ENCODE results near the gene HSFX4.
"Not testable (repeated sequence)": the region's sequence is repeated elsewhere in the genome, so short reads cannot be mapped to it uniquely, and the experiment has no call there.

HSFX4 gene

DNA sequence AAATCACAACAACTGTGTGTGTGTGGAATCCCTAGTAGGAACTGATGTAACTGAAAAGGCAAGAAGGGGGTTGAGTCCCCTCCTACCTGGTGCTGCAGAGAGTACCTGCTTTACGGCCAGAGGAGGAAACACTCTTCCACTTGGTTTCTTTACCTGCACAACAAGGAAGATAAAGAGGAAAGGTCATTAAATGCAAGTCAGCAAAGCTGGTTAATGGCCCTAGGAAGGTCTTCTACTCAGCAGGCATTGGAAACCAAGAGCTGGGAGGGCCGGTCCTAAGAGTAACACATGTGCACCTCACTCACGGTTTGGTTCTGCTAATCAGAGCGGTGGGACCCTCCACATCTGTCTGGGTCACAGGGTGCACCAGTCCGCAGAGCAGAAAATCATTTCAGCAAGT is 8.0 kb downstream of the HSFX4 start:
- in situ Hi-C loops (cut with HindIII; ENCODE audit: low sequenced_read_pairs) = not testable (repeated sequence)

DNA sequence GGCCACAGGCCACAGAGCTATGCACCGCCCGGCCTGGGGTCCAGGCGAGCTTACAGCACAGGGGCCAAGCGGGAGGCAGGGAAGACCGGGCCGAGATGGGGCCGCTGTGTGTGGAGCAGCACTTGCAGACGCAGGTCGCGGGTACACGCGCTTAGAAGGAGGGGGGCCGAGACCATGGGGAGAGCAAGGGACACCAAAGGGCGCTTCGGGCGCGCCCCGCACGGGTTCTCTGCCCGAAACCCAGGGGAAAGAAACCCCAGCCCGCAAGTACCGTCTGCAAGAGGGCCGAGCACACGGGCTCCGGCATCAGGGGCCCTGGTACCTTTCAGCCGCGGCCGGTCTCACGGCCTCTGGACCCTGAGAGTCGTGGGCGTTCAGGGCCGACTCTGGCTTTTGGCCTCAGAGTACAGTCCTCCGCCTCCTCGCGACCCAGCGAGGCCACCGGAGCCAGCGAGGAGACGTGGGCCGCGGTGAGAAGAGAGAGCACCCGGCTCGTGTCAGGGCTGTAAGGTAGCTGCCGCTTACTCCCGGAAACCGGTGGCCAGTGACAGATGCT is 8.6 kb downstream of the HSFX4 start:
- in situ Hi-C loops (cut with HindIII; ENCODE audit: low sequenced_read_pairs) = no loop called here

DNA sequence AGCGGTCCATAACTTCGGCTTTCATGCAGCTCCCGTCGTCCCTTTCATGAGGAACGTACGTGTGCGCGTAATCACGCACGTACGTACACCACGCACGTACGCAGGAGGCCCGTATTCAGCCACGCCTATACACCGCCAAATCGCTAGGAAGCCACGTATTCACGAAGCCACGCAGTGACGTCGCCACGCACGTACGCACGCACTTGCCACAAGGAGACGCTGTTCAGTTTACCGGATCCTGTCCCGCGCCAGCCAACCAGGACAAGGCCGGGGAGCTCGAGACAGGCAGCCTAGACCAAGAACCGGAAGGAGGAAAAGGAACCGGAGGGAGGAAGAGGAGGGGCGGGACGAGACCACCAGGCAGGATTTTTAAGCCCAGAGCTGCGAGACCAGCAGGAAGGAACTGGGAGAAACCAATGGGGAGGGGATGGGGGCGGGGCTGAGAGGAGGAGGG is 9.1 kb downstream of the HSFX4 start, which contains the start of gene EOLA2:
Gene EOLA2 (minus strand): TSS at position 65 of the 454 bp plus-strand sequence. CDS start 4,617 bp downstream, outside the sequence.
- in situ Hi-C loops (cut with HindIII; ENCODE audit: low sequenced_read_pairs) = no loop called here

DNA sequence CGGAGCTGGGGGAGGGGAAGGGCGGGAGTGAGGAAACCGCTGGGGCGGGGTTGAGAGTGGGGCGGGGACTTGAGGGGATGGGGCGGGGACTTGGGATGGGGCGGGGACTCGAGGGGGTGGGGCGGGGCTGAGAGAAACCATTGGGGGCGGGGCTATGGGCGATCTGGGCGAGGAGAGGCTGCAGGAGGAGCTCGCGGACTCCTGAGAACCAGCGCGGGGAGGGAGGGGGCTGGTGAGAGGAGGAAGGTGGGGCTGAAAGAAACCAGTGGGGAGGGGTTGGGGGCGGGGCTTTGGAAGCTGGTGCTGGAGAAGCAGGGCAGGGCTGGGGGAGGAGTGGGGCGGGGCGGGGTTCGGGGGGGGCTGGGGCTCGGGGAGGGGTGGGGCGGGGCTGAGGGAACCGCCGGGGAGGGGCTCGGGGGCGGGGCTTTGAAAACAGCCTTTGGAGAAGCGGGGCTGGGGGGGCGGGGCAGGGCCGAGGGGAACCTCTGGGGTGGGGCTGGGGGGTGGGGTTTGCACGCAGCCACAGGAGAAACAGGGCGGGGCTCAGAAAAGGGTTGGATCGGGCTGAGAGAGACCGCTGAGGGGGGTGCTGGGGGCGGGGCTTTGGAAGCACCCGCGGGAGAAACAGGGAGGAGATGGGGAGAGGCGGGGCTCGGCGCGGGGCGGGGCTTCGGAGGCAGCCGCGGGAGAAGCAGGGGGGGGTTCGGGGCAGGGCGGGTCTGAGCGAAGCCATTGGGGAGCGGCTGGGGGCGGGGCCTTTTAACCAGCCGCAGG is 9.7 kb downstream of the HSFX4 start:
- in situ Hi-C loops (cut with HindIII; ENCODE audit: low sequenced_read_pairs) = no loop called here

DNA sequence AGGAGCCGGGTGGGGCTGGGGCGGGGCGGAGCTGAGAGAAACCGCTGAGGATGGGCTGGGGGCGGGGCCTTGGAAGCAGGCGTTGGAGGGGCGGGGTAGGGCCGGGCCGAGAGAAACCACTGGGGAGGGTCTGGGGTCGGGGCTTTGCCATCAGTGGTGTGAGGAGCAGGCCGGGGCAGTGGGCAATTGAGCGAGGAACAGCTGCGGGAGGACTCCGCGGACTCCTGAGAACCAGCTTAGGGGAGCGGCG is 10.2 kb downstream of the HSFX4 start:
- in situ Hi-C loops (cut with HindIII; ENCODE audit: low sequenced_read_pairs) = no loop called here

DNA sequence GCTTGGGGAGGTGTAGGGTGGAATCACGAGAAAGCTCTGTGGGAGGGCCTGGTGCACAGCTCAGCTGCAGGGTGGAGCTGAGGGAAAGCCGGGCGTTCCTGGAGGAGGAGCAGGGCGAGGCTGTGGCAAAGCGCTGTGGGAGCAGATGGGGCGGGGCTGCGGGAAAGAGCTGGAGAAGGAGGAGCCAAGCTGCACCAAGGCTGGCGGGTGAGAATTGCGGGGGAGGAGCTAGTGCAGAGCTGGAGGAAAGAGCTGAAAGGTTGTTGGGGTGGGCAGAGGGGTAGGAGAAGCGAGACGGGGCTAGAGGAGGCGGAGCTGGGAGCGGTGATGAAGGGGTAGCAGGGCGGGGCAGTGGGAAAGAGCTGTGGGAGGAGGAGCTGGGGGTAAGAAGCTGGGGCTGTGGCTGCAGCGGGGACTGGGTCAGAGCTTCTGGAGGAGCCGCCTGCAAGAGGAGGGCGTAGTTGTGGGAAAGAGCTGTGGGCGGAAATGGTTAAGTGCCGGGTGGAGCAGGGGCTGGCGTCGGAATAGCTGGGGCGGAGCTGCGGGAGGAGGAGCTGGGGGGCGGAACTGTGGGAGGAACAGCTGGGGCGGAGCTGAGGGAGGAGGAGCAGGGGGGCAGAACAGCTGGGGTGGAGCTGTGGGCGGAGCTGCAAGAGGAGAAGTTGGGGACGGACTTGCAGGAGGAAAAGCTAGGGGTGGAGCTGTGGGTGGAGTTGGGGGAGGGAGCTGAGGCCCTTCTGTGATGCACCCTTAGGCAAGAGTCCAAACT is 10.7 kb downstream of the HSFX4 start:
- in situ Hi-C loops (cut with HindIII; ENCODE audit: low sequenced_read_pairs) = no loop called here

DNA sequence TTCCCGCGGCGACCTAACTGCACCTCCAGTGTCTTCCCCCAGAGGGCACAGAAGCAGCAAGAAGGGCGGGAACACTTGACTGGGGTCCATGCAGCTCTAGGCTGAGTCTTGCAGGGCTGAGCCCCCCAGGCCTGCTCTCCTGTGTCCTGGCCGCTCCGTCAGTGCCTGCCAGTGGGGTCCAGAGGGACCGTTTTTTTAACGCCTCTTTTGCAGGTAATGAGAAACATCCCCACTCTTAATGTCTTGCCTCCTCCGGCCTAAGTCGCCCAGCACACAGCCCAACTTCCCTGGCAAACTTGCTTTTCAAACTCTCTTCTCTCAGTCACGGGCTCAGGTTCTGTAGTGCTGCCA is 11.3 kb downstream of the HSFX4 start:
- in situ Hi-C loops (cut with HindIII; ENCODE audit: low sequenced_read_pairs) = not testable (repeated sequence)

DNA sequence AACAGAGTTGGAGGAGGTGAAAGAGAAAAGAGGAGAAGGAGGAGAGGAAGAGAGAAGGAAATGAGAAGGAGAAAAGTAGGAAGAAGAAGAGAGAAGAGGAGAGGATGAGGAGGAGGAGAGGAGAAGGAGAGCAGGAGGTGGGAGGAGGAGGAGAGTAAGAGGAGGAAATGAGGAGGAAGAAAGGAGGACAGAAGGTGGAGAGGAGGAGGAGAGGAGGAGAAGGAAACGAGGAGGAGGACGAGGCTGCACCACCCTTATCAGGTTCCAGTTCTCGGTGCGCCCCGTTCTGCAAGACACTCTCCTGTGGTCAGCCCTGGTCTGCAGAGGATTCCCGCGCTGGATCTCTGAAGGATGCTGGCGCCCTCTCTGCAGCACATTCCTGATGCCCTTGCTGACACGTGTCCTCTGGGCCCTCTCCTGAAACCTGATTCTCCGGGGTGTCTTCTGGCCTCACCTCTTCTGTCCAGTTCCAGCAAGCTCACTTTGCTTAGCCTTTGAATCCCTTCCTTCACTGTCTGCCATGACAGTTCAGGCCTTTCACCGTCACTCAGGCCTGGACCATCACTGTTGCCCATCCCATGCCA is 15.8 kb downstream of the HSFX4 start:
- in situ Hi-C loops (cut with HindIII; ENCODE audit: low sequenced_read_pairs) = not testable (repeated sequence)

DNA sequence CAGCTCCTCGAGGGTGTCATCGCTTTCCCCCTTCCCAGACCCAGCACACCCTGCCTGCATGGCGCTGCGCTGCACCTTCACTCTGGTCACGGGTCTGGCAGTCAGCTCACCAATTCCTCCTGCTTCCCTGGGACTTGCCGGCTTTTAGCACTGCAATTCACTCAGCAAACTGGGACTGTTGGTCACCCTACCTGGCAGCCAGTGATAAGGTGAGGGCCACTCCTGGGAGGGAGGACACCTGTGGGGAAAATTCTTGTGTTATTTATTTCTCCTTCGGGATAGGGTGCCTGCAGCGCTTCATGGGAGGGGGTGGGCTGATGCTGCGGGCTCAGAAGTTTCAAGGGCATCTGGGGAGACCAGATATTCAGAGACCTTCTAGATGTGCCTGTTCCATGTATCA is 16.4 kb downstream of the HSFX4 start:
- in situ Hi-C loops (cut with HindIII; ENCODE audit: low sequenced_read_pairs) = not testable (repeated sequence)

DNA sequence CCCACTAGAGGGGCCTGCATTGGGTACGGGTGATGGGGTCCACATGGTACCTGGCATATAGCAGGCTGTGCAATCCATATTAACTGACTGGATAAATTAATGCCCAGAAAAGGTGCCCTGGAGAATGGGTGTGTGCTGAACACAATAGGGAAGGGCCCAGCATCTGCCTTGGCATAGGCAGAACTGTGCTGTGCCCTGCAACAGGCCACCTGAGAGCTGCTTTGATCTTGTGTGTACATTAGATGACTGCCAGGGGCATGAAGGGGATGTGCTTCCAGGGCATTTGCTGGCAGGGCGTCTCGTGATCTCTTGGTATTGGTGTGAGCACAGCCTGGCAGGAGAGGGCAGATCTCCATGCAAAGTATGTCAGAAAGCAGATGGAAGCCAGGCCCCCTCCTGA is 17.6 kb downstream of the HSFX4 start:
- in situ Hi-C loops (cut with HindIII; ENCODE audit: low sequenced_read_pairs) = not testable (repeated sequence)

DNA sequence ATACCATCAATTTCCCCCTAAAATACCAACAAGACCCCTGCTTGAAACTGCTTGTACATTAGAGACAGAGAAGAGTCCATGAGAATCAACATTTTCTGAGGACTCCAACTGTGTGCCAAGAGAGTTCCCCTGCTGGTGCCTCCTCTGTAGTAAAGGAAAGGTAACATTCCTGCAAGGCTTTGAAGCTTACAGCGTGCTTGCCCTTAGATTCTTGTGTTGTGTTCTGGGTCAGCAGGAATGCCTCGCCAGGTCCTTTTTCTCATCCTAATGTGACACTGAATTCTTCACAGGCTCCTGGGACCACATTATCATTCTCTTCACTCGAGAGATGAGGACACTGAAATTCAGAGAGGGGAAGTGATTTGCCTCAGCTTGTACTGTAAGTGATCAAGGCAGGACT is 18.6 kb downstream of the HSFX4 start:
- in situ Hi-C loops (cut with HindIII; ENCODE audit: low sequenced_read_pairs) = no loop called here

DNA sequence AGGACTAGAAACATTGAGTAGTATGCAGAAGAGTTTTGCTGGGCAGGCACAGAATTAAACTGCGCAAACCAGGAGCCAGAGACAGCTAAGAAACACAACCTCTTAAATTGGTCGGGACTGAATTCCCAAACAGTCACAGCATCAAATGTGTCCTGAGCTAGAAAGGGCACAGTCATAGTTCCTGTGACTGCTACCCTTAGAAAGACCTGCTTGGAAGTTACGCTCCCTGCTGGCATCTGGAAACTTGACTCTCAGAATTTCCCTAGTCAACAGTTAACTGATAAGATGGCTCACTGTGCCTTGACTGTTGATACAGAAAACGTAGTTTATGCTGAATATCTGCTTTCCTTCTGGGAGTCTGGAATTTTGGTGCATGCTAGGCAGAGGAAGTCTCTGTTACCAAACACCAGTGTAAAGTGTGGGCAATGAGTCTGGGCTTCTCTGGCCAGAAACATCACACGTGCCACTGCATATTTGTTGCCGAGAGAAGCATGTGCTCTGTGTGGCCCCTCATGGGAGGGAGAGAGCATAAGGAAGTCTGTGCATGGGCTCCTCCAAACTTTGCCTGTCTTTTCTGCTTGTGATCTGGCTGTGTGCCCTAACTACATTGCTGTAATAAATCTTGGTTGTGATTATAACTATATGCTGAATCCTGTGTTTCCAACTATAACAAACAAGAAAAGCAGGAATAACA is 20.5 kb downstream of the HSFX4 start:
- in situ Hi-C loops (cut with HindIII; ENCODE audit: low sequenced_read_pairs) = loop anchor here (25.0 kb wide), 1 partner anchor 387 kb away; no protein-coding TSS in a partner anchor

DNA sequence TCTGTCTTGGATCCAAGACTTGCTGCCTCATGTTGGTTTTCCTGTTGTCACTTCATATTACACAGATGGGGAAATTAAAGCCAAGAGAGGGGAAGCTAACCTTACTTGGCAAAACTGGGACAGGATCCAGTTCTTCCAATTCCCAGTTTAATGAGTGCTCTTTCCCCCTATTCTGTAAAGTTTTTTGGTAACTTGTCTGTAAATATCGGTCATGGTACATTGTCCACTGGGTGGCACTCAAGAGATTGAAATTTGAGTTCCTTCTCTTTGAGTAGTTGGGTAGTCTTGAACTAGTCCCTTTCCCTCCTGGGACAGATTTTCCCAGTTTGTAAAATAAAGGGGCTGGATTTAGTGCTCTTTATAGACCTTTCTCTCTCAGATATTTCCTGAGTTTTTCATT is 21.3 kb downstream of the HSFX4 start:
- in situ Hi-C loops (cut with HindIII; ENCODE audit: low sequenced_read_pairs) = loop anchor here (25.0 kb wide), 1 partner anchor 387 kb away; no protein-coding TSS in a partner anchor

DNA sequence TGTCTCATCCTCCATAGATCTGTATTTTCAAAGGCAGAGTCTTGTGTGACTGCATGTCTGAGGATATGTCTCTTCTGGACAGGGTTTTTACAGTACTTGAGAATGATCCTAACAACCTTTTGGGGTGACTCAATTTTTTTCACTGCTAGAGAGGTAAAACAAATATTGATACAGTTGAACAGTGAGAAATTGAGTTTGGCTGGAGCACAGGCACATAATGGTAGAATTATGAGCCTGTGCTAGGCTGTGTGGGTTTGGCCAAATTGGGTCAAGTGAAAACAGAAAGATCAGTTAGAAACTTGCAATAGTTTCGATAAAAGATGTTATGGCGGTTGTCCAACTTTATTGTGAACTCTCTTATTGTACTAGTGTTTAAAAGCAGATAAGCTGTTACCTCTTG is 32.2 kb downstream of the HSFX4 start:
- in situ Hi-C loops (cut with HindIII; ENCODE audit: low sequenced_read_pairs) = loop anchor here (25.0 kb wide), 1 partner anchor 376 kb away; no protein-coding TSS in a partner anchor

DNA sequence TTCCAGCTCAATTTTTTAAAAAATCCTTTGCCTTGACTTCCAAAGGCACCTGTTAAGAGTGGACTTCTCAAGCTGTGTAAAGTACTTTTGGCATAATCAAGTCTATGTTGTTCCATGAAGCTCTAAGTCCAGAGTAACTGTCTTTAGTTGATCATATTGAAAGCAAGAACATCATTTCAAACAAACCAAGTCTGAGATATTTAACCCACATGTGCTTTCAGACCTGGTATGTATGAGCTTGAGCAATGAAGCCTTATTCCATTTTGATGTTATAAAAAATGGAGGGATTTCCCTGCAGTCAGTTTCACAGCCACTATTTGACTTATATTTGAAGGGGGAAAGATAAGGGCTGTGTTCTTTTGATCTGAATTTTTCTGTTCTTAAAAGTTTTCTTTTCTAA is 32.6 kb downstream of the HSFX4 start:
- in situ Hi-C loops (cut with HindIII; ENCODE audit: low sequenced_read_pairs) = loop anchor here (25.0 kb wide), 1 partner anchor 375 kb away; no protein-coding TSS in a partner anchor

DNA sequence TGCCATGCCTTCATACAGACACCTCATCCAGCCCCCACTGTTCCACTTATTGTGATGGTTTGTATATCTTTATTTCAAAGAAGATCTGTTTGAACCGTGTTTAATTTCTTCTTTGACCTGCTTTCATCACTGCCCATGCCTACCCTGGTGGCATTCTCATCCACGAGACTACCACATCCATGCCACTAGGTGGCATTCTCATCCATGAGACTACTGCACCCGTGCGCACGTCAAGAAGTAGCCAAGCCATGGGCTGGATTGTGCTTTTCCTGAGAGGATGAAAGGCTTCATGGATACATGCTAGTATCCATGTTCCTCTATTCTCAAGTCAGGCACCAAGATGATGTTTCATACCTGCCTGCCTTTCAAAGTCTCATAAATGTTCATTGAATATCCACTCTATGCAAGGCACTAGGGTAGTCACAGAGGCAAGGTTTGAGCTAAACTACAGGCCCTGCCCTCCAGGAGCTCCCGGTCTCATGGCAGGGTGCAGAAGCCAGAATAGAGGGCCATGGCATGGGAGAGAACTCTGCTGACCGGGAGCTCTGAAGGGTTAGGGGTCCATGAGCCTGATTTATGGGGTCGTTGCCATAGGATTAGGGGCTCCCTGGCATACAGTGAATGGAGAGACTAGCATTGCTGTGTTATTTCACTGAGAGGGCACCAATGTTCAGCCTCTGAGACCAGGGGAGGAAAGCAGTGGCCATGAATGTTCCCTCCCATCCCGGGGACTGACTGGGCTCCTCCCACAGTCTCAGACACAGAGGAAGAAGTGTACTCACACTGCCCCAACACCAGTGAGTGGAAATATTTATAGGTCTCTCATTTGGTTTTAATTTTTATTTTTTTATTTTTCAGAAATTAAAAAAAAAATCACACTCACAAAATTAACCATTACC is 33.7 kb downstream of the HSFX4 start:
- in situ Hi-C loops (cut with HindIII; ENCODE audit: low sequenced_read_pairs) = loop anchor here (25.0 kb wide), 1 partner anchor 374 kb away; no protein-coding TSS in a partner anchor

DNA sequence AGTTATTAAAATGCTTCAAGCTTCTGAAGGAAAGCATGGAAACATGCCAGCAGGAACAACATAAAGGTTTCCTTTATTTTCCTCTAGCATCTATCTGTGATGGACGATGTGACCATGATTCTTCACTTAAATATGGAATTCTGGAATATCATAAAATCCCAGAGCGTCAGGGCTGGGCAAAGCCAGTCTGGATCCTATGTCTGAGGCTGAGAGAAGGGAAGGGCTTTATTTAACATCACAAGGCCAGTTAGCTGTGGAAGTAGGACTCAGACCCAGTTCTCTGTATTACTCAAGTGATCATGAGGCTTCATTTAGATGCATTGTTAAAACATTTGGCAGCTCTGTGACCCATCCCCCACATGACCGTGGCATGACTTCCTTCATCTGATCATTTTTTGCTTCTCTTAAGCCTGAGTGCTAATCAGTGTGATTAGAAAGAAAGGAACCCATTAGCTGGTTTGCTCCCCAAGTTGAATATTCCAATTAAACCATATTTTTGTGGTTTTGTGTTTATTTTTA is 49.8 kb downstream of the HSFX4 start:
- in situ Hi-C loops (cut with HindIII; ENCODE audit: low sequenced_read_pairs) = no loop called here
